ENCODE results near the gene PHKA2. TPM values are rescaled to one million over a fixed set of nuclear protein-coding genes. Genes with fewer than 3 reads are reported as not detected.

PHKA2 gene
- total RNA-seq, 1 donor from 2014 or later: 26.4 TPM

DNA sequence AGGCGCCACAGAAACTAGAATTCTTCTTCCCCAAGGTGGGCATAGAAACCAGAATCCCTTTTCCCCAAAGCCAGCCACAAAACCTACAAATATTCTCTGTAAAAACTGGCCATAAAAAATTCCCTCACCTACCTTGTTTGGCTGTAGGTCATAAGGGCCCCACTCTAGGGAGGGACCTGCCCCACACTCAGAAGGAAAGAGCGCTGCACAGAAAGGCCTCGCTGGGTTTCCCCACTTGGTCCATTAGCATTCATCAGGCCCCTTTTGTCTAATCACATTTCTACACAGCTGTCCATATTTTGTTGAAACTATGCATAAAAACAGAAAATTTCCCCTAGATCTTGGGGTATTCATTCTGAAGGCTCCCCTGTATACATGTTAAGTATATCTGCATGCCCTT lies 54.1 kb downstream of the PHKA2 start:
- no peak for DNase-seq (ENCODE audit: extremely low spot score, unreplicated experiment)
- Mint-ChIP-seq H3K36me3 (ENCODE audit: unreplicated experiment) (peaks cover 3% of the 10 kb centered on the region), H3K4me3 (ENCODE audit: unreplicated experiment) (no peak overlapping the region), H3K27ac (ENCODE audit: unreplicated experiment) (no peak overlapping the region), H3K4me1 (ENCODE audit: unreplicated experiment) (no peaks in the 10 kb centered on the region), H3K9me3 (ENCODE audit: unreplicated experiment) (no peaks in the 10 kb centered on the region), H3K27me3 (ENCODE audit: unreplicated experiment) (no peaks in the 10 kb centered on the region)
- TF ChIP-seq, protein P1, sequence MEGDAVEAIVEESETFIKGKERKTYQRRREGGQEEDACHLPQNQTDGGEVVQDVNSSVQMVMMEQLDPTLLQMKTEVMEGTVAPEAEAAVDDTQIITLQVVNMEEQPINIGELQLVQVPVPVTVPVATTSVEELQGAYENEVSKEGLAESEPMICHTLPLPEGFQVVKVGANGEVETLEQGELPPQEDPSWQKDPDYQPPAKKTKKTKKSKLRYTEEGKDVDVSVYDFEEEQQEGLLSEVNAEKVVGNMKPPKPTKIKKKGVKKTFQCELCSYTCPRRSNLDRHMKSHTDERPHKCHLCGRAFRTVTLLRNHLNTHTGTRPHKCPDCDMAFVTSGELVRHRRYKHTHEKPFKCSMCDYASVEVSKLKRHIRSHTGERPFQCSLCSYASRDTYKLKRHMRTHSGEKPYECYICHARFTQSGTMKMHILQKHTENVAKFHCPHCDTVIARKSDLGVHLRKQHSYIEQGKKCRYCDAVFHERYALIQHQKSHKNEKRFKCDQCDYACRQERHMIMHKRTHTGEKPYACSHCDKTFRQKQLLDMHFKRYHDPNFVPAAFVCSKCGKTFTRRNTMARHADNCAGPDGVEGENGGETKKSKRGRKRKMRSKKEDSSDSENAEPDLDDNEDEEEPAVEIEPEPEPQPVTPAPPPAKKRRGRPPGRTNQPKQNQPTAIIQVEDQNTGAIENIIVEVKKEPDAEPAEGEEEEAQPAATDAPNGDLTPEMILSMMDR (IDR thresholded peaks at IDR 0.05): no peak

DNA sequence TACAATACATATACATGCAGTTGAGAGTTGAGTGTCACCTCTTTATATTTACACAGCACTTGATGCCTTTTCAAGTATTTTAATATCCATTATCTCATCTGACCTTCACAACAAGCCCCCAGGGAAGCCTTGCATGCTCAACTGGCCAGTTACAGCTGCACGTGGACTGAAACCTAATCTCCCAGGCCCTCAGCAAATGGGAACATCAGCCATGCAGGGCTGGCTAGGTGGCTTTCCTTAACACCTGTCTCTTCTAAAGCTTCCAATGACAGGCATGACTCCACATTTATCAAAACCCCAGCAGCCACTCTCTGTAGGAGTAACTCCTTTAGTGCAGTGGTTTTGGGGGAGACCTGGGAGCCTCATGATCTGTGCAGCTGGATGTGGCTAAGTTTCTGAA lies 56.4 kb downstream of the PHKA2 start:
- no peaks in the 10 kb centered on the region for H3K9me3 Mint-ChIP-seq (ENCODE audit: unreplicated experiment)
- DNase-seq (ENCODE audit: extremely low spot score, unreplicated experiment): no peak
- H3K4me3 Mint-ChIP-seq (ENCODE audit: unreplicated experiment): no peak overlapping the region
- TF ChIP-seq, protein P1 (IDR thresholded peaks at IDR 0.05): no peak
- no peaks in the 10 kb centered on the region for H3K4me1 Mint-ChIP-seq (ENCODE audit: unreplicated experiment)
- H3K27ac Mint-ChIP-seq (ENCODE audit: unreplicated experiment): no peak overlapping the region
- H3K36me3 Mint-ChIP-seq (ENCODE audit: unreplicated experiment): peaks cover 3% of the 10 kb centered on the region
- H3K27me3 Mint-ChIP-seq (ENCODE audit: unreplicated experiment): no peaks in the 10 kb centered on the region

DNA sequence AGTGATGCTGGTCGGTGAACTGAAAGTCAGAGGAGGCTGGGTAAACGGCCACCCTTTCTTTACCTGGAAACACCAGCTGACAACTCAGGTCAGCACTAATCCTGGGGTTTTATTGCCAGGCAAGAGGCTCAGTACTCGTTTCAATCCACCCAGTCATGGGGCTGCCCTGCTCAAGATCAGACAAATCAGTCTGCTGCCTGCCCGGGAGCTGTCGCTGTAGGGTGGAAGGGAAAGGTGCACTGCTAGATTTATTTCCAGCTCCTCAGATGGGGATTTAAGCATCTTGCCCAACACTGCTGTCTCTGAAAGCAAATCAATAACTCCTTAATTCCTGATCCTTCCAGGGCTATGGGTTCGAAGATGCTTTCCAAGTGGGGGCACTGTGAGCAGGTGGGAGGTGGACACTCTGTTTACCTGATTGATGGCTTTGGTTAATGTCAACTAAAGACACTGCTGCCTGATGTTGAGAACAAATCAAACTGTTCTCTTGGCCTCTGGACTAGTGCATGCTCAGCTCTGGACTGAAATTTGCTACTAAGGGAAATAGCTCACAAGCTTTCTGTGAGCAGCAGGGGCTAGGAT lies 59.3 kb downstream of the PHKA2 start:
- DNase-seq (ENCODE audit: extremely low spot score, unreplicated experiment): no peak
- Mint-ChIP-seq H3K27ac (ENCODE audit: unreplicated experiment) (no peak overlapping the region), H3K27me3 (ENCODE audit: unreplicated experiment) (no peaks in the 10 kb centered on the region), H3K4me1 (ENCODE audit: unreplicated experiment) (no peaks in the 10 kb centered on the region), H3K4me3 (ENCODE audit: unreplicated experiment) (no peak overlapping the region), H3K9me3 (ENCODE audit: unreplicated experiment) (no peaks in the 10 kb centered on the region), H3K36me3 (ENCODE audit: unreplicated experiment) (peaks cover 3% of the 10 kb centered on the region)
- TF ChIP-seq, protein P1 (IDR thresholded peaks at IDR 0.05): no peak

DNA sequence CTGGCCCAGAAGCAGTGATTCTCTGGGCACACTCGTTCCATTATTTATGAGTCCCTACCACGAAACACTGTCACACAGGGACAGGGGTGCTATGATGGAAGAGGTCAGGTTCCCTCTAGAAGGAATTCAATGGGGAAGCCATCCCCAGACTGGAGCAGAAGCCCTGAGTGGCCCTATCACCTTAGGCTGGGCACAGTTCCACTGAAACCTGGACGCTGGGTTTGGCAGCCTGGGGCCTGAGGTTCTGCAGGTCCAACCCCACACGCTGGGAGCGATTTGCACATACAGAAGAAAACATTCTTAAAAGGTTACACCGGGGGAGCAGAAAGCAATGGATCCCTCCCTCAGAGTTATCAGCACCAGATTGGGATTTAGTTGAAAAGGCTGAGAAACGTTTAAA lies 63.3 kb downstream of the PHKA2 start:
- Mint-ChIP-seq H3K36me3 (ENCODE audit: unreplicated experiment) (peaks cover 11% of the 10 kb centered on the region), H3K9me3 (ENCODE audit: unreplicated experiment) (peaks cover 13% of the 10 kb centered on the region)

DNA sequence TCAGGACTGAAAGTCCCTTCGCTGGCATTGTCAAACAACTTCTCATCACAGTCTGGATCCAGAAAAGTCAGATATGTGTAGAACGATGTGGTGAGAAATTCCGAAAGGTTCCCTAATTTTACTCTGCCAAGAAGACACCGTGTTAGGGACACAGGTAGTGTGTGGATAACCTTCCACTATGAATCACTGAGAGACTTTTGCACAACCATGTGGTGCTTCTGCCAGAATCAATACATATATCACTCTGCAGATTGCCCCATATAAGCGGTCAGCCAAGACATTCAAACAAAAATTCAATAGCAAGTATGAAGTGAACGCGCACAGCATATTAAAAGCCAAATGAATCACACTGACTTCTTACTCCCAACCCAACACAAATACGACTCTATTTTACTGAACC lies 63.8 kb downstream of the PHKA2 start:
- no peak overlapping the region for H3K4me3 Mint-ChIP-seq (ENCODE audit: unreplicated experiment)
- TF ChIP-seq, protein P1 (IDR thresholded peaks at IDR 0.05): no peak
- no peak for DNase-seq (ENCODE audit: extremely low spot score, unreplicated experiment)
- H3K27ac Mint-ChIP-seq (ENCODE audit: unreplicated experiment): no peak overlapping the region
- peaks cover 11% of the 10 kb centered on the region for H3K36me3 Mint-ChIP-seq (ENCODE audit: unreplicated experiment)
- no peaks in the 10 kb centered on the region for H3K4me1 Mint-ChIP-seq (ENCODE audit: unreplicated experiment)
- no peaks in the 10 kb centered on the region for H3K27me3 Mint-ChIP-seq (ENCODE audit: unreplicated experiment)
- peaks cover 13% of the 10 kb centered on the region for H3K9me3 Mint-ChIP-seq (ENCODE audit: unreplicated experiment)

More for the DNA sequence above, 63.3 kb downstream of the PHKA2 start:
- Mint-ChIP-seq H3K27ac (ENCODE audit: unreplicated experiment) (no peak overlapping the region), H3K27me3 (ENCODE audit: unreplicated experiment) (no peaks in the 10 kb centered on the region), H3K4me1 (ENCODE audit: unreplicated experiment) (no peaks in the 10 kb centered on the region), H3K4me3 (ENCODE audit: unreplicated experiment) (no peak overlapping the region)
- TF ChIP-seq, protein P1 (IDR thresholded peaks at IDR 0.05): no peak
- DNase-seq (ENCODE audit: extremely low spot score, unreplicated experiment): no peak

Measured in osteocyte (in vitro differentiated cells).